ENCODE measurements around the gene EPB41L4B.

Gene EPB41L4B

GRCh38 chr9:109319626-109320241 is 1.1 kb downstream of the EPB41L4B start:
- DNase-seq = no peak

DNA sequence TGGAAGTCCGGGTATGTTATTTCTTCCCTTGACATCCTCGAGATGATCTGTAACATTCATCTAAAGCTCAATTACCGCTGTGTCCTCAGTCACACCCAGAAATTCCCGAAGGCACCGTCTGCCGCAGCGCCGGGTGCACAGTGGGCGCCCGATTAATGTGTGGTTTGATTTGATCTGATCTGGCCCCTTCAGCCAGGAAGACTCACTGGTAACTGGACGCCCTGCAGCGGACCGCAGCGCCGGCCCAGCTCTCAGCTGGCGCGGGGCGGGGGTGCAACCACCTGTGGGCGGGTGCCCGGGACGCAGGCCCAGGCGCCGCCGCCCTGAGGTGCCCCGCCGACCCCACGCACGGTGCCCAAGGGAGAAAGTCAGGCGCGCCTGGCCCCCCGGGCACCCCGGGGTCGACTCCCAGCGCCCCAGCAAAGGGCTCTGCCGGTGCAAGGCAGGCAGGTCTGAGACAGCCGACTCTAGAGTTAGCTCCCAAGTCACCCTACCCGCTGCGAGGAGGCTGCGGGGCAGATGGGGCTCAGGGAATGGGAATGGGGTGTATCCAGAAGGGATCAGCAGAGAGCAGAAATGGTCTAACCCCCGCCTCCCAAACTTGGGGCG is 1.7 kb downstream of the EPB41L4B start:
- DNase-seq = no peak

DNA sequence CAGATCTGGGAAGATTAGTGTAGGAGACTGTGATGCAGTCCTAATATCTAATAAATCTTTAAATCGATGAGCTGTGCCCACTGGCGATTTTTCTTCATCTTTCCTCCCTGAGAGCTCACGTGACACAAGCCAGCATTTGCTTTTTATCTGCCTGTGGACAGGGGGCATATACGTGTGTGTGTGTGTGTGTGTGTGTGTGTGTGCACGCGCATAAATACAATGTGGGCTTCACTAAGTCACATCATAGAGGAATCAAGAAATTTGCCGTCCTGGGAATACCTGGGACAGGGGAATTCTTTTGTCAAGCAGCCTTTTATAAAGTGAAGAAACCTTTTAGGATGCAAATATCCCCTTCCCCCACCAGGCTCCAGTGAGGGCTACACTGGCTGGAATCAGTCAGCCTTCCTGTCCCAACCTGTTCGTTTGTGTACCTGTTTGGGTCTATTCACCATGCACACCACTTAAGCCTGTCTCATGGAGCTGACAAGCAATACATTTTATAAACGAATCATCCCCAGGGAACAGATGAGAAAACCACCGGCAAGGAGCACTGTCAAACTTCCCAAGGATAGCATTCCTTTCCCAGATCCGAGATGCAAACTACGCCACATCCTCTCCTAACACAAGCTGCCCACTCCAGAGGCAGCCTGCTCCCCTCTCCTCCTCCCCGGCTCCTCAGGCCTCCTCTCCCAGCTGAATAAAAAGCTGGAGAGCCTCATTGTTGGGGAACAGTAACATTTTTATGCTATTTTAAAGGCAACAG is 2.7 kb downstream of the EPB41L4B start:
- DNase-seq = no peak

DNA sequence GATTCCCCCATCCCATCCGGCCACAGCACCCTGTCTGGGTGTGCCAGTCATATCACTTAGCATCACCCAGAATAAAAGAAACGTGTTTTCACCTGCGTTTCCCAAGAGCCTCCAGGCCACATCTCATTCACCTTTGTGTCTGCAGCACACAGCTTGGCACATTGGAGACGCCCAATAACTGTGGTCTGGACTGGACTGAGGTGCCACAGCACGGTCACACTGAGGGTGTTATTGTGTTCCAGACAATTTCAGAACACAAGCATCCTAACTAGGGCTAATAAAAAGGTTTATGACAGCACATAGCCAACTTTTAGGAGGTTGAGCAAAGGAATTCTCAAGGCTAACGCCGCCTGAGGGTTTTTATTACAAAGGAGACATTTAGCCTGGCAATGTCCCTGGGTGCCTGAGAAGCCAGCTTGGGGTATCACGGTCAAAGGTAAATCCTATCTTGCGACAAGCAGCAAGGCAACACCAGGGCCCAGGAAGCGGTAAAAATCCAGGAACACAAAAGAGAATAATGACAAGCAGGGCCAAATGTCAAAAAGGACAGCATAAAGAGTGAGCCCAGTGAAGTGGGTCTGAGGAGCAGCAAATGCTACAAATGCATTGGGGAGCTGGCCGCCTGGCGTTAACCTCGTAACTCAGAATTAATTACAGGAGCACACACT is 3.4 kb downstream of the EPB41L4B start:
- DNase-seq = no peak

GRCh38 chr9:109316207-109316640 is 4.6 kb downstream of the EPB41L4B start:
- DNase-seq = no peak

DNA sequence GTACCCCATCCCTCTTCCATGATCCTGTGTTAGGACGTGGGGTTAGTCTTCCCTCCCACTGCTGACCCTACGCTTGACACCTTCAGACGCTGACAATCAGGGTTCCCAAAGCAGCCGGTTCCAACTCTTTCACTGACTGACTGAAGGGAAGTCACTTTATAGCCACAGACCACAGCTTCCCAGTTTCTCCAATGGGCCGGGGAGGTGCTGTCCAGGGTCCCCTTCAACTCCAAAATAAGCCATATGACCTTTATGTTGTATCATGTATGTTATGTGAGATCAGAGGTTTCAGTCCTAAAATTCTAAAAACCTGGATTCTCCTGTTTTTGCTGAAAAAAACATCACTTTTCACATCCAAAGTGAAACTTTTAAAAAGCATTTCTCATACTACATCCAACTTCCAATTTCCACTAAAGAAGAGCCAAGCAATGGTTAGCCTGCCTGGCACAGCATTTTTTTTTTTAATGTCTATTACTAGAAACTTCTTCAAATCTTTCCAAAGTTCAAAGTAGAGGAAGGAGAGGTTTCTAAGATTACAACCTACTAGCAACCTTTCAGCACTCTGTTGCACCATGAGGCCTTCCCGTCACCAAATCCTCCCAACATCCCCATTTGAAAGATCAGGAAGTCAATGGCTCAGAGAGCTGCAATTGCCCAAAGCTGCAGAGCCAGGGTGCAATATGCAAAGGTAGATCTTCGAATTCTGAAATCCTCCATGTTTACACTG is 5.2 kb downstream of the EPB41L4B start:
- DNase-seq = no peak

GRCh38 chr9:109314011-109314531 is 6.8 kb downstream of the EPB41L4B start:
- no peak for DNase-seq

DNA sequence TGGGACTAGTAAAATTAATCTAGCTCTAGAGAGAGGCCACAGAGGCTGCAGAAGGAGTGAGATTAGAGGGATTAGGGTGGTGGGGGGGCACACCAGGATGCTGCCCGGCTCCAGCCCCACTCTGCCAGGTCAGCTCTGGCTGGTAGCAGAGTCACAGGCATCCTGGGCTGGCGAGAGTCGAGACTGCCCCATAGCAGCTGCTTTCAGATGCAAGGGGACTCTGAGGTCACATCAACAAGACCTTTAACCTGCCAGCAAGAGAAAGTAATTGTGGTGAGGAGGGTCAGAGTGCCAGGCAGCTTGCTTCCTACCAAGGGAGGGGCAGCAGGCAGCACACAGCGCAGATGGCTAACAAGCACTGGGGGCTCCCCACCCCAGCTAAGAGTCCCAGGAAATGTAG is 7.5 kb downstream of the EPB41L4B start:
- no peak for DNase-seq

- no peak for DNase-seq
These were observed 8.1 kb downstream of the EPB41L4B start for GRCh38 chr9:109312783-109313182.

- no peak for DNase-seq
These were observed 9.1 kb downstream of the EPB41L4B start for GRCh38 chr9:109311731-109312130.

DNA sequence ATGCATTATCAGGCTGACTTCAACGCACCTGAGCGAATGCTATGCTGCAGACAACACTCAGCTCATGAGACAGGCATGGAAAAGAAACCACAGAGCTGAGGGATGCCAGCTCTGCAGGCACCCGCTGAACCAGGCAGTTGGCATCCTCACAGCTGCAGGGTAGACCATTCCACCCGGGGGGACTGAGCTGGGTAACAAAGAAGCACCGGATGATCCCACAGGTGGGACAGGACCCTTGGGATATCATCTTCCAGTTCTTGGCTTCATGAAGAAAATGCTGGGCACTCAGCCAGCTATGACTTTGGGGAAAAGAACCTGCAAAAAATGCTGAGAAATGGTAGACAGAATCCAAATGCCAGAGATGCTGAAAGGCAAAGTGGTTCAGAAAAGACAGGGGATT is 9.6 kb downstream of the EPB41L4B start:
- DNase-seq = no peak

- DNase-seq = no peak
These were observed 10.4 kb downstream of the EPB41L4B start for GRCh38 chr9:109310486-109310901.

GRCh38 chr9:109309282-109309681 is 11.6 kb downstream of the EPB41L4B start:
- DNase-seq = no peak

DNA sequence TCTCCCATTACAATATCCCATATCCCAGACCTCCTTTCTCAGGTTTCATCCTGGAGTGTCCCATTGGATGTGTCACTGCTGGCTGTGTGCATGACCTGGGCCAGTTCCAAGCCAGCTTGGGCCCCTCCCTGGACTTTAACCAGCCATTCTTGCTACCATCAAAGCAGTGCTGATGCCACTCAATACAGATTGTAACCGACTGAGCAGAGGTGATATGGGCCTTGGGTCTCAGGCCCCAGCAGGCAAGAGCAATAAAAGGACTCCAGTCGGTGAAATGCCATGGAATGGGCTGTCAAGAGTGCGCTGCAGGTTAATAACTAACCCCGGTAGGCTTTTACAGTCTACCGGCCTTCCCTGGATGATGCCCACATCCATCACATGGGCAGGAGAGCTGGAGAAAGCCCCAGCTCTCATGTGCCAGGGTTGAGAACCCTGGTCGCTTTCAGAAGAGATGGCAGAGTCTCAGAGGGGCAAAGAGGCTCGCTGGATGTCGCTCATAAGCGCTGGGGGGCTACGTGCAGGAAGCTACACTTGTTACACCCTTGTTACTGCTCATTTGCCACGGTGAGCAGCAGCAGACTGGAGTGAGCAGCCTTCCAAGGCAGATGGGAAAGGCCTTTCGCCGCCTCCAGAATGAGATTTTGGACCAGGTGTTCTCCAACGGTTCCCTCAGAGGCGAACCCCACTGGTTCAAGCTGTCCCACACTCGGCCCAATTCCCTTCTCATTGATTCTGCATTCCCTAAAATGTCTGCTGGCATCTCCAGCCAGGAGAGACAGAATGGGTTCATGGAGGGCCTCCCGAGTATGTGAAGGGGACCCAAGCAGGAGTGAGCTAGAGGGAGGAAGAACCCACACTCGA is 13.2 kb downstream of the EPB41L4B start:
- DNase-seq = no peak

GRCh38 chr9:109305801-109306200 is 15.1 kb downstream of the EPB41L4B start:
- no peak for DNase-seq

- DNase-seq = no peak
These were observed 16.5 kb downstream of the EPB41L4B start for GRCh38 chr9:109304347-109304746.

DNA sequence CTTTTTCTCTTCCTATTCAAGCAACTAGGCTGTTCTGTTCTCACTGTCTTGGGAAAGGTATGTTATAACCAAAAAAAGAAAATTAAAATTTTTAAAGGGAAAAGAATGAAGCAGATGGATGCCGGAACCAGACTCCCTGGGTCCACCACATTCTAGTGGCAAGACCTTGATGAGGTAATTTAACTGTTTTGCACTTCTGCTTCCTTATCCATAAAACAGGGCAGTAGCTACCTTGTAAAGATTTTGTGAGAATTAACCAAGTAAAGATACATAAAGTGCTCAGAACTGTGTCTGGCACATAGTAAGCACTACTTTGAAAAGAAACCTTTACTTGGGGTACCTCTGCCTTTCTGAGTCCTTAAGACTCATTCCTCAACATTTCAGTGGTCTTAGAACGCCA is 17.0 kb downstream of the EPB41L4B start:
- DNase-seq = no peak

DNA sequence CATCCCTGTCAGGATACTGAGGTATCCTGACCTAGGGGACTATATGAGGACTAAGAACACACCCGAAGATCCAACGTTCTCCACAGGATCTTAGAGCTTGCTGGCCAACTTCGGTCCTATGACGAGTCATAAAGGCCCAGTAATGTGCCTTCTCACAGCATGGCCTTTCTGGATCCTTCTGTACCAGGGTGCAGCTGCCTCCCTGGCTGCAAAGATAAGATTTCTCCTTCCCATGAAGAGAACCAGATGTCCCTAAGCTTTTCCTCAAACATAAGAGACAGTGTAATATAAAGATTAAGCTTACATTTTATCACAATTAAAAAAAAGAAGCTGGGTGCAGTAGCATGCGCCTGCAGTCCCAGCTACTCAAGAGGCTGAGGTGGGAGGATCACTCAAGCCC is 18.3 kb downstream of the EPB41L4B start:
- no peak for DNase-seq

- no peak for DNase-seq
These were observed 19.8 kb downstream of the EPB41L4B start for GRCh38 chr9:109301012-109301411.

- DNase-seq = no peak
These were observed 21.0 kb downstream of the EPB41L4B start for GRCh38 chr9:109299891-109300290.

GRCh38 chr9:109297899-109298298 is 23.0 kb downstream of the EPB41L4B start:
- DNase-seq = no peak

All from 8988T (cell line).